ENCODE measurements around the gene HES5. TPM values are rescaled to one million over a fixed set of nuclear protein-coding genes. Genes with fewer than 3 reads are reported as not detected.
A peak's percentile ranks its signal among the peaks of the same experiment; 100 is the strongest.

The HES5 gene
- total RNA-seq, 1 experiment from 2014 or later = not detected

DNA sequence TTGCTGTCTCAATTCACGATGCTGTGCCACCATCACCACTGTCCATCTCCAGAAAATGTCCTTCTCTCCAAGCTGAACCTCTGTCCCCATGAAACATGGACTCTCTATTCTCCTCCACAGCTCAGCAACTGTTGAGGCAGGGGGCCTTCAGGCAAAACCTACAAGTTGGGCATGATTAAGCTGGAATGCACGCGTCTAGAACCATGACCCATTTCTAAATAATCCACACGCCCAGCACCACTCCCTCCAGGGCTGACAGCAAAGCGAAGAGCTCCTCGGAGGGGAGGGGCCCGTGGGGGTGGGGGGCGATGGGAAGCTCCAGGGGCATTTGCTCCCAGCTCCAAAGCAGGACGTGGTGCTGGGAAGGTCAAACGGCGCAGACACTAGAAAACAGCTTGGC, 3.3 kb upstream of the HES5 start:
- H3K23me2 ChIP-seq (ENCODE audit: insufficient read length, low read depth, low read length, poor library complexity, severe bottlenecking) = no peaks in the 10 kb centered on the region
- no peak overlapping the region for H2BK15ac ChIP-seq (ENCODE audit: low read depth, low read length)
- no peak overlapping the region for H4K91ac ChIP-seq (ENCODE audit: insufficient read length, low read depth, low read length)
- no peak overlapping the region for H2BK5ac ChIP-seq (ENCODE audit: insufficient read length, low read length)
- H3T11ph ChIP-seq (ENCODE audit: low read length) = no peak overlapping the region
- H3K4me2 ChIP-seq (ENCODE audit: insufficient read depth, insufficient read length, low read length) = no peak overlapping the region
- no peak overlapping the region for H4K5ac ChIP-seq (ENCODE audit: insufficient read length, low read depth, low read length)
- H3K9me3 ChIP-seq (ENCODE audit: control insufficient read depth, low read depth, low read length) = no peaks in the 10 kb centered on the region
- no peak overlapping the region for H2BK120ac ChIP-seq (ENCODE audit: low read depth, low read length, poor library complexity, severe bottlenecking)
- no peak overlapping the region for H3K18ac ChIP-seq (ENCODE audit: insufficient read length, low read depth, low read length)
- no peak overlapping the region for H3K23ac ChIP-seq (ENCODE audit: insufficient read length, low read depth, low read length)
- no peak overlapping the region for H3K4ac ChIP-seq (ENCODE audit: low read depth, low read length)
- no peaks in the 10 kb centered on the region for H3K79me1 ChIP-seq (ENCODE audit: insufficient read depth, low read depth, low read length, poor library complexity, severe bottlenecking)
- H3K9ac ChIP-seq (ENCODE audit: extremely low read depth, insufficient read length, low read length) = no peak overlapping the region
- no peak overlapping the region for H2BK12ac ChIP-seq (ENCODE audit: insufficient read length, low read depth, low read length)
- H3K36me3 Mint-ChIP-seq (ENCODE audit: insufficient read depth in 1 of 3, low read depth in 3 of 3) = no peaks in the 10 kb centered on the region
- no peaks in the 10 kb centered on the region for H3K79me2 ChIP-seq (ENCODE audit: insufficient read depth, low read length)
- TF ChIP-seq, protein P1, sequence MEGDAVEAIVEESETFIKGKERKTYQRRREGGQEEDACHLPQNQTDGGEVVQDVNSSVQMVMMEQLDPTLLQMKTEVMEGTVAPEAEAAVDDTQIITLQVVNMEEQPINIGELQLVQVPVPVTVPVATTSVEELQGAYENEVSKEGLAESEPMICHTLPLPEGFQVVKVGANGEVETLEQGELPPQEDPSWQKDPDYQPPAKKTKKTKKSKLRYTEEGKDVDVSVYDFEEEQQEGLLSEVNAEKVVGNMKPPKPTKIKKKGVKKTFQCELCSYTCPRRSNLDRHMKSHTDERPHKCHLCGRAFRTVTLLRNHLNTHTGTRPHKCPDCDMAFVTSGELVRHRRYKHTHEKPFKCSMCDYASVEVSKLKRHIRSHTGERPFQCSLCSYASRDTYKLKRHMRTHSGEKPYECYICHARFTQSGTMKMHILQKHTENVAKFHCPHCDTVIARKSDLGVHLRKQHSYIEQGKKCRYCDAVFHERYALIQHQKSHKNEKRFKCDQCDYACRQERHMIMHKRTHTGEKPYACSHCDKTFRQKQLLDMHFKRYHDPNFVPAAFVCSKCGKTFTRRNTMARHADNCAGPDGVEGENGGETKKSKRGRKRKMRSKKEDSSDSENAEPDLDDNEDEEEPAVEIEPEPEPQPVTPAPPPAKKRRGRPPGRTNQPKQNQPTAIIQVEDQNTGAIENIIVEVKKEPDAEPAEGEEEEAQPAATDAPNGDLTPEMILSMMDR (conservative IDR thresholded peaks at IDR 0.05) = no peak
- no peak for DNase-seq
- no peak overlapping the region for H2BK20ac ChIP-seq (ENCODE audit: low read depth, low read length, poor library complexity, severe bottlenecking)
- H3K27me3 Mint-ChIP-seq (ENCODE audit: low read depth) = peaks cover 96% of the 10 kb centered on the region
- no peak overlapping the region for H3K27ac Mint-ChIP-seq
- H4K8ac ChIP-seq (replicated peaks; ENCODE audit: insufficient read length, low read depth, low read length) = no peak overlapping the region
- peaks cover 0 to 3% of the 10 kb centered on the region in 2 experiments; a peak in 2 of 5 replicates for H3K9me3 Mint-ChIP-seq
- peaks cover 28% of the 10 kb centered on the region; the same call in 1 of the 2 replicates for H3K27me3 ChIP-seq (ENCODE audit: insufficient read depth, low read length)
- peaks cover 3% of the 10 kb centered on the region for H4K20me1 ChIP-seq (ENCODE audit: control insufficient read depth, insufficient read depth, insufficient read length)
- no peak overlapping the region for H3K56ac ChIP-seq (ENCODE audit: insufficient read length, low read depth, low read length)
- H3K14ac ChIP-seq (ENCODE audit: insufficient read depth, low read length) = no peak overlapping the region
- H2AFZ ChIP-seq (ENCODE audit: low read length) = no peak overlapping the region
- H3K4me1 ChIP-seq (ENCODE audit: insufficient read depth, low read length) = no peaks in the 10 kb centered on the region
- peaks cover 15 to 26% of the 10 kb centered on the region in 2 experiments for H3K4me1 Mint-ChIP-seq
- peak overlapping the region in 1 of 2 experiments; percentile 30; a peak in 1 of 5 replicates for H3K4me3 Mint-ChIP-seq
- no CpG with 5 or more reads among the region's 11 CpGs for WGBS (ENCODE audit: extremely low coverage, insufficient read length, low lambda C conversion rate)
- no peak overlapping the region for H3K27ac ChIP-seq (ENCODE audit: insufficient read length, low read depth, low read length)
- no peak overlapping the region for H2AK5ac ChIP-seq (ENCODE audit: insufficient read length, low read length)
